NCI-H2107 treated with DMSO at 0.1 percent for 48 hours (cell line): ENCODE data around the gene KCTD10.

ENCODE experiments used
- DNase-seq: peaks from one replicate; lab custom pipeline; 2025; ENCODE audit not compliant: unreplicated experiment; lab: John Stamatoyannopoulos, UW

KCTD10 gene

GRCh38 chr12:109477185-109477962, at the start of gene KCTD10, which contains the start of gene UBE3B:
Gene KCTD10, minus strand, starts transcription at chr12:109477300. Its CDS starts 38 bp downstream, at chr12:109477262.
Gene UBE3B, plus strand, starts transcription at chr12:109477634. Its CDS starts 5,918 bp downstream, at chr12:109483552.
- DNase-seq = peak; percentile 82

GRCh38 chr12:109525279-109525585, 48.1 kb upstream of the KCTD10 start:
- DNase-seq = no peak

GRCh38 chr12:109524466-109525278, 47.6 kb upstream of the KCTD10 start:
- DNase-seq = no peak

- no peak for DNase-seq
Measured at GRCh38 chr12:109523504-109523903, 46.4 kb upstream of the KCTD10 start.

GRCh38 chr12:109523071-109523470, 46.0 kb upstream of the KCTD10 start:
- no peak for DNase-seq

- DNase-seq = no peak
Measured at GRCh38 chr12:109521831-109522230, 44.7 kb upstream of the KCTD10 start.

- no peak for DNase-seq
Measured at GRCh38 chr12:109519787-109520186, 42.7 kb upstream of the KCTD10 start.

GRCh38 chr12:109518820-109519665, 41.9 kb upstream of the KCTD10 start:
- DNase-seq = peak; percentile 90

GRCh38 chr12:109517619-109518018, 40.5 kb upstream of the KCTD10 start:
- DNase-seq = peak; percentile 70

- DNase-seq = peak; percentile 24
Measured at GRCh38 chr12:109513977-109514376, 36.9 kb upstream of the KCTD10 start.

- no peak for DNase-seq
Measured at GRCh38 chr12:109513051-109513450, 36.0 kb upstream of the KCTD10 start.

GRCh38 chr12:109512608-109513007, 35.5 kb upstream of the KCTD10 start:
- DNase-seq = no peak

GRCh38 chr12:109510196-109510595, 33.1 kb upstream of the KCTD10 start:
- no peak for DNase-seq

- DNase-seq = no peak
Measured at GRCh38 chr12:109504068-109504467, 27.0 kb upstream of the KCTD10 start.

- DNase-seq = no peak
Measured at GRCh38 chr12:109503611-109504010, 26.5 kb upstream of the KCTD10 start.

GRCh38 chr12:109502332-109502731, 25.2 kb upstream of the KCTD10 start:
- DNase-seq = no peak

- no peak for DNase-seq
Measured at GRCh38 chr12:109501299-109501698, 24.2 kb upstream of the KCTD10 start.

- DNase-seq = no peak
Measured at GRCh38 chr12:109500406-109501185, 23.5 kb upstream of the KCTD10 start.

- DNase-seq = no peak
Measured at GRCh38 chr12:109497675-109498074, 20.6 kb upstream of the KCTD10 start.

- no peak for DNase-seq
Measured at GRCh38 chr12:109496306-109496705, 19.2 kb upstream of the KCTD10 start.

- DNase-seq = no peak
Measured at GRCh38 chr12:109495012-109495411, 17.9 kb upstream of the KCTD10 start.
